Fibroblast of pulmonary artery (primary cell): ENCODE results near the gene C4orf50.

Experiments used
- DNase-seq: peaks from one replicate; pipeline ENCODE4 v3.0.0-alpha.2; 2010; ENCODE audit warnings: low read depth
- H3K4me3 ChIP-seq: replicated peaks from 2 replicates; pipeline ENCODE4 v1.5.1; 2011; ENCODE audit warnings: low read depth, mild to moderate bottlenecking, control low read depth, low read length, moderate library complexity
- CTCF ChIP-seq: IDR thresholded peaks from 2 replicates; pipeline ENCODE4 v1.5.1; 2011; ENCODE audit warnings: mild to moderate bottlenecking, control low read depth, low read length, inconsistent platforms; ENCODE audit errors: missing control alignments

Gene C4orf50

GRCh38 chr4:5958199-5958735 lies 60.0 kb downstream of the C4orf50 start:
- DNase-seq: no peak
- no peak overlapping the region for H3K4me3 ChIP-seq
- TF ChIP-seq CTCF: no peak

GRCh38 chr4:5957076-5957475 lies 61.2 kb downstream of the C4orf50 start:
- TF ChIP-seq CTCF: no peak
- H3K4me3 ChIP-seq: no peak overlapping the region
- DNase-seq: no peak

- TF ChIP-seq CTCF: no peak
Measured at GRCh38 chr4:5956285-5957021, 61.8 kb downstream of the C4orf50 start.

GRCh38 chr4:5955856-5956255 lies 62.4 kb downstream of the C4orf50 start:
- H3K4me3 ChIP-seq: no peak overlapping the region
- DNase-seq: no peak
- no peak for TF ChIP-seq CTCF

More at GRCh38 chr4:5956285-5957021, 61.8 kb downstream of the C4orf50 start:
- DNase-seq: no peak
- no peak overlapping the region for H3K4me3 ChIP-seq

- TF ChIP-seq CTCF: no peak
- DNase-seq: no peak
- H3K4me3 ChIP-seq: no peak overlapping the region
Measured at GRCh38 chr4:5955201-5955821, 62.9 kb downstream of the C4orf50 start.

GRCh38 chr4:5954056-5954760 lies 64.0 kb downstream of the C4orf50 start:
- H3K4me3 ChIP-seq: no peak overlapping the region
- no peak for DNase-seq
- TF ChIP-seq CTCF: no peak
